Left lung (tissue), 10 donors: ENCODE results near the gene GPX5. TPM values are rescaled to one million over a fixed set of nuclear protein-coding genes. Genes with fewer than 3 reads are reported as not detected.
A peak's percentile ranks its signal among the peaks of the same experiment; 100 is the strongest.

Experiments used
- ATAC-seq: fragments of 200-7000 bp; cut with Tn5 transposase; one replicate; pipeline ENCODE4 v1.9.1; 2020; ENCODE audit warnings: moderate library complexity
- DNase-seq, 4 donors: peaks; one replicate each; pipeline ENCODE4 v3.0.0-alpha.2; 2013 to 2020
- H3K27ac ChIP-seq, 2 donors: fragments of 200-600 bp; sonication (generic) in 1 of 2; one replicate each; pipeline versions ENCODE4 v1.5.0 to v1.8.0; 2020 to 2021
- H3K27me3 ChIP-seq, 2 donors: fragments of 200-600 bp; sonication (generic) in 1 of 2; one replicate each; pipeline versions ENCODE4 v1.5.0 to v1.8.0; 2020 to 2021
- H3K36me3 ChIP-seq, 2 donors: fragments of 200-600 bp; sonication (generic) in 1 of 2; one replicate each; pipeline versions ENCODE4 v1.5.0 to v1.8.0; 2020 to 2021
- H3K4me1 ChIP-seq, 2 donors: fragments of 200-600 bp; one replicate each; pipeline ENCODE4 v1.8.0; 2021
- H3K4me3 ChIP-seq, 2 donors: fragments of 200-600 bp; sonication (generic) in 1 of 2; one replicate each; pipeline versions ENCODE4 v1.5.0 to v1.8.0; 2020 to 2021; ENCODE audit warnings: mild to moderate bottlenecking in 1 of 2
- H3K9me3 ChIP-seq, 2 donors: fragments of 200-600 bp; sonication (generic) in 1 of 2; one replicate each; pipeline versions ENCODE4 v1.5.0 to v1.8.0; 2020 to 2021
- intact Hi-C, 2 donors: fragments of 100-400 bp; cut with DNase I; formaldehyde crosslinking; loops; one replicate each; pipeline versions ENCODE4 v1.11.2 to v1.14.2; 2022
- polyA plus RNA-seq, 6 donors: library from polyadenylated mRNA; unstranded; fragments of 120-200 nt; gene quantifications; one replicate each; pipeline ENCODE4 v1.2.1, GENCODE V29; 2013; ENCODE audit not compliant: insufficient read length in 6 of 6
- total RNA-seq, 2 donors: library from RNA; stranded (reverse); fragmentation: NEBNext Ultra II Directional; extraction: Animal tissue kit (Norgen Biotek cat#: 25700); gene quantifications; one replicate each; pipeline ENCODE4 v1.2.1, GENCODE V29; 2021
- TF ChIP-seq, protein P1 (sequence below), 2 donors: fragments of 200-600 bp; sonication (generic) in 1 of 2; IDR thresholded peaks; one replicate each; pipeline versions ENCODE4 v1.5.0 to v1.8.0; 2021; ENCODE audit warnings: antibody characterized with exemption in 2 of 2
- donor health status: DM: no; HTN: yes; CAD: no.
- donor health status: DM: no; HTN: no; CAD: no.

The GPX5 gene
- total and polyA plus RNA-seq, 8 donors = 0.11 to 0.31 (median 0.22) TPM; not detected in 4

DNA sequence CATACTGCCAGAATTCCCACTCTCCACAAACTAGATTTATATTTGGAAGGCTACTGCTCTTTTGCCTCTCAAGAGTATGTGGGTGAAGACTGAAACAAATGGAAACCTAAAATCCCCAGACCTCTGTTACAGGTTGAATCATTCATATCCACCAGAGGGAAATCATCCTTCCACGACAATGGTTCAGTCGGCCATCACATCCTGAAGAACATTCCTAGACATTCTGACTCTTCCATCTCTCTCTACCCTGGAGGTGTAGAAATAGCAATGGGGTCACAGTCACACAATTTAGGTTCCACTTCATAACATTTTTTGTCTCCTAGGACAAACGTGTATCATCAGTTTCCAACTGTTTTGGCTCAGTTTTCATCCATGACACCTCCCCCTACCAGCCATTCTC is 8.6 kb downstream of the GPX5 start:
- Histone ChIP-seq H3K27me3 (peaks cover 8 to 66% of the 10 kb centered on the region in 2 donors), H3K27ac (no peak overlapping the region), H3K36me3 (no peaks in the 10 kb centered on the region), H3K9me3 (no peaks in the 10 kb centered on the region), H3K4me1 (no peaks in the 10 kb centered on the region), H3K4me3 (no peak overlapping the region)
- intact Hi-C loops = no loop called here
- ATAC-seq (no peak), DNase-seq (no peak)
- TF ChIP-seq, protein P1, sequence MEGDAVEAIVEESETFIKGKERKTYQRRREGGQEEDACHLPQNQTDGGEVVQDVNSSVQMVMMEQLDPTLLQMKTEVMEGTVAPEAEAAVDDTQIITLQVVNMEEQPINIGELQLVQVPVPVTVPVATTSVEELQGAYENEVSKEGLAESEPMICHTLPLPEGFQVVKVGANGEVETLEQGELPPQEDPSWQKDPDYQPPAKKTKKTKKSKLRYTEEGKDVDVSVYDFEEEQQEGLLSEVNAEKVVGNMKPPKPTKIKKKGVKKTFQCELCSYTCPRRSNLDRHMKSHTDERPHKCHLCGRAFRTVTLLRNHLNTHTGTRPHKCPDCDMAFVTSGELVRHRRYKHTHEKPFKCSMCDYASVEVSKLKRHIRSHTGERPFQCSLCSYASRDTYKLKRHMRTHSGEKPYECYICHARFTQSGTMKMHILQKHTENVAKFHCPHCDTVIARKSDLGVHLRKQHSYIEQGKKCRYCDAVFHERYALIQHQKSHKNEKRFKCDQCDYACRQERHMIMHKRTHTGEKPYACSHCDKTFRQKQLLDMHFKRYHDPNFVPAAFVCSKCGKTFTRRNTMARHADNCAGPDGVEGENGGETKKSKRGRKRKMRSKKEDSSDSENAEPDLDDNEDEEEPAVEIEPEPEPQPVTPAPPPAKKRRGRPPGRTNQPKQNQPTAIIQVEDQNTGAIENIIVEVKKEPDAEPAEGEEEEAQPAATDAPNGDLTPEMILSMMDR (IDR thresholded peaks at IDR 0.05) = no peak

DNA sequence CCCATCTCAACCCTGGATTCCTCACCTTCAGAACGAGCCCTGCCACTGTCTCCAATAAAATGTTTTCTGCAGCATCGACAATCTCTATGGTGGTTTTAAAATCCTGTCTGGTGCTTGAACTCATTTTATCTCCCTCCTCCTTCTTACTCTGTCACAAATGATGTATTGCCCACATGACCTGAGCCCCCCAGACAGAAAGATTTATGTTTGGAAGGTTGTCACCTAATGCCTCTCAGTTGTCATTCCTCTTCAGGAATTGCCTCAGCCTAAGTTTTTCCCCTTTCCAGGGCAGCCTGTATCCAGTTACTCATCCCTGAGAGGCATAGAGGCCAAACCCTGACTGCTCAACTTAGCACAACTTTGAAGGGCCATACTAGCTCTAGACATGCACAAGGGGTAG is 9.2 kb downstream of the GPX5 start:
- Histone ChIP-seq H3K9me3 (no peaks in the 10 kb centered on the region), H3K27me3 (peaks cover 8 to 66% of the 10 kb centered on the region in 2 donors), H3K27ac (no peak overlapping the region), H3K4me3 (no peak overlapping the region), H3K36me3 (no peaks in the 10 kb centered on the region), H3K4me1 (no peaks in the 10 kb centered on the region)
- TF ChIP-seq, protein P1 (IDR thresholded peaks at IDR 0.05) = no peak
- DNase-seq = no peak
- intact Hi-C loops = no loop called here
- no peak for ATAC-seq

DNA sequence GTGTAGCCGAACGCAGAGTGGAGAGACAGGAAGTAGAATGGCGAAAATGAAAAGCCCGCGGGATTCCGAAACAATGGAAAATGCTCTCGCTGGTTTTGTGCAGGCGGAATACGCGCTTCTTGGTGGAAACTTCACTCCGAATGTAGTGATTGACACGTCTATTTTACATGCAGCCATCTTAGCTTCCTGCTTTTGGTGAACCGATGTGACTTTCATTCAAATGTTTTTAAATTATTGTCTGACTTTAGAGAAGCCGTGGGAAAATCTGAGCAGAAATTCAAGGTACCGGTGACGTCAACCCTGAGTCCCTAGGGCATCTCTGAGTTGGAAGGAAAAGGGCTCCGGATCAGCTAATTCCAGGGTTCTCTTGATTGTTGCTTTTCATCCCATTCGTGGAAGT is 11.4 kb downstream of the GPX5 start:
- DNase-seq (no peak), ATAC-seq (no peak)
- intact Hi-C loops = no loop called here
- no peak overlapping the region for H3K4me3 ChIP-seq
- H3K27ac ChIP-seq = no peak overlapping the region
- TF ChIP-seq, protein P1 (IDR thresholded peaks at IDR 0.05) = no peak
- H3K4me1 ChIP-seq = no peaks in the 10 kb centered on the region
- H3K27me3 ChIP-seq = peaks cover 8 to 75% of the 10 kb centered on the region in 2 donors
- H3K9me3 ChIP-seq = no peaks in the 10 kb centered on the region
- no peaks in the 10 kb centered on the region for H3K36me3 ChIP-seq

DNA sequence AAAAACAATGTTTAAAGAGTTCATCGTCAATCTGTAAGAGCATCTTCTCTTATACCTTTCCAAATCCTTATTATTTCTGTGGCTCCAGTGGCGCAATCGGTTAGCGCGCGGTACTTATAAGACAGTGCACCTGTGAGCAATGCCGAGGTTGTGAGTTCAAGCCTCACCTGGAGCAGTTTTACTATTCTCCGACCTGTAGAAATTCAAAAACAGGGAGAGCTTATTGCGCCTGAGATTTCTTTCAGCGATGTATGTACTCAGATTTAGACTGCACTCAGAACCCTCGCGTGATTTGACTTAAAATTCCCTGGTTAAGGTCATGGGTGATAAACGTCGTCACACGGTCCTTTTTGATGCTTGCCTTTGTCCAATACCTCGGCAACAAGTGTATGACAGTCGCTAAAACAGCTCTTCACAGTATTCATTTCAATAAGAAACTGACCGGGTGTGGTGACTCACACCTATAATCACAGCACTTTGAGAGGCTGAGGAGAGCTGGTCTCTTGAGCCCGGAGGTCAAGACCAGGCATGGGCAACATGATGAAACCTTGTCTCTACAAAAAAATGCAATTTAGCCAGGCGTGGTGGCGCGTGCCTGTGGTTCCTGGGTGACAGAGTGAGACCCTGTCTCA is 11.9 kb downstream of the GPX5 start:
- H3K4me1 ChIP-seq = no peaks in the 10 kb centered on the region
- intact Hi-C loops = no loop called here
- TF ChIP-seq, protein P1 (IDR thresholded peaks at IDR 0.05) = no peak
- no peak for ATAC-seq
- H3K27ac ChIP-seq = no peak overlapping the region
- no peak overlapping the region for H3K4me3 ChIP-seq
- no peaks in the 10 kb centered on the region for H3K9me3 ChIP-seq
- no peak for DNase-seq
- H3K36me3 ChIP-seq = no peaks in the 10 kb centered on the region
- H3K27me3 ChIP-seq = peaks cover 8 to 75% of the 10 kb centered on the region in 2 donors

DNA sequence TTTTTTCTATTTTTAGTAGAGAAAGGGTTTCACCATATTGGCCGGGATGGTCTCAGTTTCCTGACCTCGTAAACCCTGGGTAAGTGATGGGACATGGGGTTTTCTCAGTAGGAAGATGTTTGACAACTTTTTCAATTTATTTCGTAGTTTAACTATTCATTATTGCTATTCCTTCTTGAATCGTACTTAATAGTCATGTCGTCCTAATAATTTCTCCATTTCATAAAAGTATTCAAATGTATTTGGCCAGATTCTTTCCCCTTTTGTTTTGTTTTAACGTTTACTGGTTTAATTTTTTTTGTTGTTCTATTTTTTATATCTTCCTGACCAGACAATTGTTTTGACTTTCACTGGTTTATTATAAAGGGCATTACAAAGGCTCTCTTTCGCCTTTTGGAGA is 16.3 kb downstream of the GPX5 start:
- Histone ChIP-seq H3K27me3 (peaks cover 14 to 87% of the 10 kb centered on the region in 2 donors), H3K36me3 (no peaks in the 10 kb centered on the region), H3K9me3 (no peaks in the 10 kb centered on the region), H3K4me3 (peak overlapping the region in 1 of 2 donors; percentile 16), H3K27ac (no peak overlapping the region), H3K4me1 (no peaks in the 10 kb centered on the region)
- ATAC-seq (no peak), DNase-seq (no peak)
- TF ChIP-seq, protein P1 (IDR thresholded peaks at IDR 0.05) = no peak
- intact Hi-C loops = no loop called here
